ENCODE data around the gene PCSK5.

PCSK5 gene

DNA sequence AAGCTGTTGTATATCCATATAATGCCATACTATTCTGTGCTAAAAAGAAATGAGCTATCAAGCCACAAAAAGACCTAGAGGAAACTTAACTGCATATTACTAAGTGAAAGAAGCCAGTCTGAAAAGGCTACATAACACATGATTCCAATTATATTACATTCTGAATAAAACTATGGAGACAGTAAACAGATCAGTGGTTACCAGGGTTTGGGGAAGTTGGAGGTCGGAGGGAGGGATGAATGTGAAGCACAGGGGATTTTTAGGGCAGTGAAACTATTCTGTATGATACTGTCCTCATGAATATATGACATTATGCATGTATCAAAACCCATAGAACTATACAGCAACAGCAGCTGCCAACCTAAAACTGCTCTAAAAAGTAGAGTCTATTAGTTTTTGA, 509.4 kb downstream of the PCSK5 start:
- no peak for DNase-seq (ENCODE audit: low spot score)

DNA sequence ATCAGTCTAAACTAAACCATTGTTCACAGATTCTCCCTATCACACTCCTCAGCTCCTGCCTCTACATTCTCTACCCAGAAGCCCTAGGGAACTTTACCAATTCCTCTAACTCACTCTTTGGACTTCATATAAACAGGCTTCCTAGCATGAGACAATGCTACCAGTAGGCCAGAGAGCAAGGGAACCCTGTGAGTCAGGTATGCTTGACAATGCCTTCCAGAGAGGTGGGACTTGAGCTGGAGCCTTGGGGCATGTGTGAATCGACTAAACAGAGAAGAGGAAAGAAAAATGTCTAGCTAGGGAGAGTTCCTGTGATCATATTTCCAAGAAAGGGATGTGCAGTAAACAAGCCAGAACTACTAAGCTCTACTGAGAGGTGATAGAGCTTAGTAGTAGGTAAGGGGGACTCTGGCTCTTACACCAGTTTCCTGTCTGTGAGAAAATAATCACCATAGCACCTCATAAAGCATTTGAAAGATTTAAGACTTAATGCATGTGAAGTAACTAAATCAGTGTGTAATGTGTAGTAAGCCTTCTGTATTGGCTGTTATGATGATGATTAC, 510.1 kb downstream of the PCSK5 start:
- DNase-seq (ENCODE audit: low spot score) = no peak

DNA sequence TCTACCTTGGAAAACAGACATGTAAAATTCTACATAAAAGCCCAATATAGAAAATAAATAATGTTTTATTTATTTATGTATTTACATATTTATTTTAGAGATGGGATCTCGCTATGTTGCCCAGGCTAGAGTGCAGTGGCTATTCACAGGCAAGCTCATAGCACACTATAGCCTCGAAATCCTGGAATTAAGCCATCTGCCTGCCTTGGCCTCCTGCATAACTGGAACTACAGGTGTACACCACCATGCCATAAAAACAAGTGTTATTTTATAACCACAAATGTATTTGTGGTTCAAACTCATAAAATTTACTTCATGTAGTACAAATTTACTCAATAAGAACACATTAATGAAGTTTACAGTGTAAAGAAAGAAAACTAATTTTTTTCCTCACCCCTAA, 510.7 kb downstream of the PCSK5 start:
- no peak for DNase-seq (ENCODE audit: low spot score)

DNA sequence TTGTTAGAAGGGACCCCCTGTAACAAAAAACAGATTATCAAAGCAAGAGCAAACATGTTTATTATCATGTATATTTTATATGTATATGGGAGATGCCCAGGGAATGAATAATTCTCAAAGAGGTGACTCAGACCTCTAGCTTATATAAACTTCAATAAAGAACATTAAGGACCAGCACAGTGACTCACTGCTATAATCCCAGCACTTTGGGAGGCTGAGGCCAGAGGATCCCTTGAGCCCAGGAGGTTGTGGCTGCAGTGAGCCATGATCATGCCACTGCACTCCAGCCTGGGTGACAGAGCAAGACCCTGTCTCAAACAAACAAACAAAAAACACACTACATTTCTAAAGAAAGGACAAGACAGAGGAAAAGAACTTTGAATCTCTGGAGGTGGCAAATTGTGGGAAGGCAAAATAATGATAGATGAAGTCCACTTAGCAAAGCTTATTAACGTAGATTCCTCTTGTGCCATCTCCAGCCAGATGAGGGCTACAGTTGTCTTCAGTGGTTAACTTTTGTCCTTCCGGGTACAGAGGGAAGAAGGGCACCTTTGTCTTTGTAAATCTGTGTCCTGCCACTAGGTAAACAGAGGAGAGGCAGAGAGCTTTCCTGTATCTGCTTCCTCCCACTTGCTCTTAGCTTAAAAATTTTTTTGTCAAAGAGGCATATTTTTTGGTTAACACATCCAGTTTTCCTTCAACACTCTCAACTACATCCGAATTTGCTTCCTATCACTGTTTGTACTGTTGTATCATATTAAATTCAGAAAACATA, 511.3 kb downstream of the PCSK5 start:
- DNase-seq (ENCODE audit: low spot score) = no peak

DNA sequence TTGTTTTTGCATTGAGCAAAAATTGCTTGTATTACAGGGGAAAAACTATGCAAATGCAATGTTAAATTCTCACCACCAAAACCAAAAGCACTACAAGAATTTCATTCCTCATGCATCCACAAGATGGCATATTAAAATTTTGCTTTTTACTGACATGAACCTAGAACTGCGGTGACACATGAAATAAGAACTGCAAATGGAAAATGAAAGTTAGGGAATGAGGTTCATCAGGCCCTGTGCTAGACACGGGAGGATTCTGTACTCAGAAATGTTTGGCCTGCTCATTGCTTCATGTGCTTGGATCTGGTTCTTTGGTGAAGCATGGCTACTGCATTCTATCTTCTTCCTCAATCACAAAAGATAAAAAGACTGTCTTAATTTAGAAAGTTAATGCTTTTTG, 512.9 kb downstream of the PCSK5 start:
- peak; percentile 31 for DNase-seq (ENCODE audit: low spot score)

DNA sequence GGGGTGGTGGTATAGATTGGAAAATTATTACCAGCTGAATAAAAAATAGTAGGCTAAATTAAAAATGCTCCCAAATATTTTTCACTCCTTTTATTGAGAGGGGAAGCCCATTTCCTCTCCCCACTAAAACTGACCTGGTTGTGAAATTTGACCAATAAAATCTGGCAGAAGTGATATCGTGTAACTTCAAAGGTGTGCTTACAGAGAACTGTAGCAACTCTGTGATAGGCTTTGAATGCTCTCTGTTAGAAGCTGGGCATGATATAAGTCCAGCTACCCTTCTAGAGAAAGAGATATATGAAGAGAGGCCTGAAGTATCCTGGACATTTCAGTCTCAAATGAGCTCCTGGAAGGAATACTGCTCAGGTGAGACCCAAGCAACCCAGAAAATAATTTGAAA, 513.9 kb downstream of the PCSK5 start:
- DNase-seq (ENCODE audit: low spot score) = no peak

DNA sequence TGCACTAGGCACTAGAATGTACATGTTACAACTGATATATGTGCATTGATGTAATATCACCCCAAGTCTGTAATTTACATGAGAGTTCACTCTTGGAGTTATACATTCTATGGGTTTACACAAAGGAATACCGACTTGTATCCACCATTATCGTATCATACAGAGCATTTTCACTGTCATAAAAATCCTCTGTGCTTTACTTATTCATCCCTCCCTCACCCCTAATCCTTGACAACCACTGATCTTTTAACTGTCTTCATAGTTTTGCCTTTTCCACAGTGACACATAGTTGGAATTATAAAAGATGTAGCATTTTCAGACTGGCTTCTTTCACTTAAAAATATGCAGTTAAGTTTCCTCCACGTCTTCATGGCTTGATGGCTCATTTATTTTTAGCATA, 514.9 kb downstream of the PCSK5 start:
- no peak for DNase-seq (ENCODE audit: low spot score)

DNA sequence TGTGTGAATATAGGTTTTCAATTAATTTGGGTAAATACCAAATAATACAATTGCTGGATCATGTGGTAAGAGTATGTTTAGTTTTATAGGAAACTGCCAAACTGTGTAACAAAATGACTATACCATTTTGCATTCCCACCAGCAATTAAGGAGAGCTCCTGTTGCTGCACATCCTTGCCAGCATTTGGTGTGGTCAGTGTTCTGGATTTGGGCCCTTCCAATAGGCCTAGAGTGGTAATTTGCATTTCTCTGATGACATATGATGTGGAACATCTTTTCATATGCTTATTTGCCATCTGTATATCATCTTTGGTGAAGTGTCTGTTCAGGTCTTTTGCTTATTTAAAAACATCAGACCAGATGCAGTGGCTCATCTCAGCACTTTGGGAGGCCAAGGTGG, 515.4 kb downstream of the PCSK5 start:
- DNase-seq (ENCODE audit: low spot score) = no peak

Data from putamen (tissue), 1 donor.